ENCODE data around the gene WNT11.

The WNT11 gene

GRCh38 chr11:76238551-76238950 is 32.2 kb upstream of the WNT11 start:
- no peak for DNase-seq (ENCODE audit: low read depth in 2 of 2)

- no peak for DNase-seq (ENCODE audit: low read depth in 2 of 2)
Observed at GRCh38 chr11:76237914-76238313, 31.6 kb upstream of the WNT11 start.

- DNase-seq (ENCODE audit: low read depth in 2 of 2) = no peak
Observed at GRCh38 chr11:76237000-76237649, 30.8 kb upstream of the WNT11 start.

- DNase-seq (ENCODE audit: low read depth in 2 of 2) = peak in 1 of 2 donors; percentile 19
Observed at GRCh38 chr11:76236092-76236999, 30.0 kb upstream of the WNT11 start.

GRCh38 chr11:76235233-76236091 is 29.2 kb upstream of the WNT11 start:
- DNase-seq (ENCODE audit: low read depth in 2 of 2) = peak; percentile 83 to 98

GRCh38 chr11:76234416-76235232 is 28.3 kb upstream of the WNT11 start:
- peak in 1 of 2 donors; percentile 39 for DNase-seq (ENCODE audit: low read depth in 2 of 2)

- DNase-seq (ENCODE audit: low read depth in 2 of 2) = no peak
Observed at GRCh38 chr11:76234021-76234415, 27.7 kb upstream of the WNT11 start.

GRCh38 chr11:76233196-76233921 is 27.1 kb upstream of the WNT11 start:
- DNase-seq (ENCODE audit: low read depth in 2 of 2) = no peak

- DNase-seq (ENCODE audit: low read depth in 2 of 2) = no peak
Observed at GRCh38 chr11:76232026-76232665, 25.8 kb upstream of the WNT11 start.

- no peak for DNase-seq (ENCODE audit: low read depth in 2 of 2)
Observed at GRCh38 chr11:76231121-76231738, 24.9 kb upstream of the WNT11 start.

GRCh38 chr11:76230392-76230791 is 24.1 kb upstream of the WNT11 start:
- DNase-seq (ENCODE audit: low read depth in 2 of 2) = no peak

- no peak for DNase-seq (ENCODE audit: low read depth in 2 of 2)
Observed at GRCh38 chr11:76229690-76230240, 23.5 kb upstream of the WNT11 start.

- DNase-seq (ENCODE audit: low read depth in 2 of 2) = no peak
Observed at GRCh38 chr11:76228875-76229149, 22.5 kb upstream of the WNT11 start.

GRCh38 chr11:76228071-76228874 is 22.0 kb upstream of the WNT11 start:
- DNase-seq (ENCODE audit: low read depth in 2 of 2) = no peak

GRCh38 chr11:76226626-76227025 is 20.3 kb upstream of the WNT11 start:
- DNase-seq (ENCODE audit: low read depth in 2 of 2) = no peak

GRCh38 chr11:76225122-76225611 is 18.9 kb upstream of the WNT11 start:
- no peak for DNase-seq (ENCODE audit: low read depth in 2 of 2)

- DNase-seq (ENCODE audit: low read depth in 2 of 2) = no peak
Observed at GRCh38 chr11:76224461-76225121, 18.3 kb upstream of the WNT11 start.

- DNase-seq (ENCODE audit: low read depth in 2 of 2) = no peak
Observed at GRCh38 chr11:76221365-76221764, 15.1 kb upstream of the WNT11 start.

Measured in stimulated activated CD4-positive, alpha-beta T cell treated with anti-CD3 and anti-CD28 coated beads, Interleukin-1b, Interleukin-23, amount 100 ng/mL, for 4 hours (primary cell).